ENCODE data around the gene ING4. TPM values are rescaled to one million over a fixed set of nuclear protein-coding genes. Genes with fewer than 3 reads are reported as not detected.

ING4 gene
- total and polyA plus RNA-seq, 2 of the 13 experiments (the other 11 are each of a cell fraction or from before 2014, with no cell fraction given): 14.4 to 32.4 TPM

DNA sequence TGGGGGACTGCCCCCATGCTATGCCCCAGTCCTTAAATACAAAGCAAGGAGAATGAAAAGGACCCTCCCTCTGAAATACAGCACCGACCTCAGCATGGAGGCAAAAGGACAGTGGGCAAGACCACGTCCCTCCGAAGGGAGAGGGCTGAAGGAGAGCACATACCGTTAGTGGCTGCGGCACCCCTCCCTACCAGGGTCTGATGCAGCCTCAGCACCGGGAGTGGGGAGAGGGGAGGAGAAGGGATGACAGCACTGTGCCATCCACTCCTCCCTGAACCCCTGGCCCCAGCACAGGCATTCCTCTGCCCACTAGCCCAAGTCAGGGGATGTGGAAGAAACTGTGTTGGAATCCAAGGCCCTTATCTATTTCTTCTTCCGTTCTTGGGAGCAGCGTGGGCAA, 12.1 kb downstream of the ING4 start:
- ChIA-PET POLR2A (no interaction called here), CTCF (ENCODE audit: low intra/inter-chr PET ratio, low total read pairs) (no interaction called here)
- H3K4me3 ChIP-seq (replicated peaks in 1 of 3; ENCODE audit: insufficient read depth in 1 of 3, low read depth in 2 of 3, low read length in 3 of 3): no peak overlapping the region
- no peaks in the 10 kb centered on the region for H3K9me3 ChIP-seq (ENCODE audit: low read length)
- no peak overlapping the region for H3K9ac ChIP-seq (ENCODE audit: insufficient read depth, low read depth, low read length)
- in situ Hi-C loops (cut with HindIII; ENCODE audit: extremely low pct_ligation_motif_present, low pct_unique_long_range_greater_than_20kb): no loop called here
- no peaks in the 10 kb centered on the region for H3K4me1 ChIP-seq (ENCODE audit: insufficient read depth, low read length)
- intact Hi-C loops (cut with micrococcal nuclease; ENCODE audit: unreplicated experiment): no loop called here
- no peaks in the 10 kb centered on the region for H4K20me1 ChIP-seq (ENCODE audit: insufficient read depth, low read length)
- no peak for DNase-seq (ENCODE audit: low spot score)
- ATAC-seq: no peak
- no peak overlapping the region for H2AFZ ChIP-seq (ENCODE audit: low read length)
- no peak for FAIRE-seq
- H3K36me3 ChIP-seq (replicated peaks in 1 of 2; ENCODE audit: control insufficient read depth in 1 of 2, insufficient read depth in 2 of 2, low read length in 2 of 2): peaks cover 12 to 19% of the 10 kb centered on the region in 2 experiments
- H3K79me2 ChIP-seq (ENCODE audit: insufficient read depth, low read length): no peaks in the 10 kb centered on the region
- no peak overlapping the region for H3K4me2 ChIP-seq (ENCODE audit: low read depth, low read length)
- no TSS peak for BruUV-seq (replicated peaks)
- no peak overlapping the region for H3K27ac ChIP-seq (ENCODE audit: extremely low read length, insufficient read depth, low read length)
- no peaks in the 10 kb centered on the region for H3K27me3 ChIP-seq (ENCODE audit: control insufficient read depth in 1 of 2, insufficient read depth in 2 of 2, low read length in 2 of 2)
- 92% methylated on average over 8 of the region's 8 CpGs for WGBS (ENCODE audit: low lambda C conversion rate)
- TF ChIP-seq MTF2 (CRISPR knock-in tag; IDR thresholded peaks at IDR 0.05; ENCODE audit: borderline replicate concordance) (no peak), GABPA (IDR thresholded peaks at IDR 0.05; ENCODE audit: low read depth, low read length) (no peak), GABPA (CRISPR knock-in tag; IDR thresholded peaks at IDR 0.05; ENCODE audit: low read depth) (no peak), SALL2 (CRISPR knock-in tag; IDR thresholded peaks at IDR 0.05) (no peak), ZNF383 (CRISPR knock-in tag; IDR thresholded peaks at IDR 0.05; ENCODE audit: borderline replicate concordance) (no peak), KAT2B (IDR thresholded peaks at IDR 0.05; ENCODE audit: borderline replicate concordance, low read depth, low read length) (no peak), ZNF616 (CRISPR knock-in tag; IDR thresholded peaks at IDR 0.05; ENCODE audit: low read depth) (no peak), ZNF552 (CRISPR knock-in tag; IDR thresholded peaks at IDR 0.05; ENCODE audit: borderline replicate concordance) (no peak), ZBTB42 (CRISPR knock-in tag; IDR thresholded peaks at IDR 0.05) (no peak), ZSCAN20 (CRISPR knock-in tag; IDR thresholded peaks at IDR 0.05; ENCODE audit: borderline replicate concordance) (no peak), KLF12 (CRISPR knock-in tag; IDR thresholded peaks at IDR 0.05; ENCODE audit: borderline replicate concordance) (no peak), ZNF335 (CRISPR knock-in tag; IDR thresholded peaks at IDR 0.05) (no peak), ISX (CRISPR knock-in tag; conservative IDR thresholded peaks at IDR 0.05) (no peak), LCORL (IDR thresholded peaks at IDR 0.05) (no peak), LCORL (CRISPR knock-in tag; IDR thresholded peaks at IDR 0.05) (no peak)
- TF ChIP-seq, protein P1, sequence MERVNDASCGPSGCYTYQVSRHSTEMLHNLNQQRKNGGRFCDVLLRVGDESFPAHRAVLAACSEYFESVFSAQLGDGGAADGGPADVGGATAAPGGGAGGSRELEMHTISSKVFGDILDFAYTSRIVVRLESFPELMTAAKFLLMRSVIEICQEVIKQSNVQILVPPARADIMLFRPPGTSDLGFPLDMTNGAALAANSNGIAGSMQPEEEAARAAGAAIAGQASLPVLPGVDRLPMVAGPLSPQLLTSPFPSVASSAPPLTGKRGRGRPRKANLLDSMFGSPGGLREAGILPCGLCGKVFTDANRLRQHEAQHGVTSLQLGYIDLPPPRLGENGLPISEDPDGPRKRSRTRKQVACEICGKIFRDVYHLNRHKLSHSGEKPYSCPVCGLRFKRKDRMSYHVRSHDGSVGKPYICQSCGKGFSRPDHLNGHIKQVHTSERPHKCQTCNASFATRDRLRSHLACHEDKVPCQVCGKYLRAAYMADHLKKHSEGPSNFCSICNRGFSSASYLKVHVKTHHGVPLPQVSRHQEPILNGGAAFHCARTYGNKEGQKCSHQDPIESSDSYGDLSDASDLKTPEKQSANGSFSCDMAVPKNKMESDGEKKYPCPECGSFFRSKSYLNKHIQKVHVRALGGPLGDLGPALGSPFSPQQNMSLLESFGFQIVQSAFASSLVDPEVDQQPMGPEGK (CRISPR knock-in tag; IDR thresholded peaks at IDR 0.05): no peak
- TF ChIP-seq, protein P2, sequence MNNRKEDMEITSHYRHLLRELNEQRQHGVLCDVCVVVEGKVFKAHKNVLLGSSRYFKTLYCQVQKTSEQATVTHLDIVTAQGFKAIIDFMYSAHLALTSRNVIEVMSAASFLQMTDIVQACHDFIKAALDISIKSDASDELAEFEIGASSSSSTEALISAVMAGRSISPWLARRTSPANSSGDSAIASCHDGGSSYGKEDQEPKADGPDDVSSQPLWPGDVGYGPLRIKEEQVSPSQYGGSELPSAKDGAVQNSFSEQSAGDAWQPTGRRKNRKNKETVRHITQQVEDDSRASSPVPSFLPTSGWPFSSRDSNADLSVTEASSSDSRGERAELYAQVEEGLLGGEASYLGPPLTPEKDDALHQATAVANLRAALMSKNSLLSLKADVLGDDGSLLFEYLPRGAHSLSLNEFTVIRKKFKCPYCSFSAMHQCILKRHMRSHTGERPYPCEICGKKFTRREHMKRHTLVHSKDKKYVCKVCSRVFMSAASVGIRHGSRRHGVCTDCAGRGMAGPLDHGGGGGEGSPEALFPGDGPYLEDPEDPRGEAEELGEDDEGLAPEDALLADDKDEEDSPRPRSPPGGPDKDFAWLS (CRISPR knock-in tag; IDR thresholded peaks at IDR 0.05; ENCODE audit: borderline replicate concordance): no peak
- TF ChIP-seq, protein P3, sequence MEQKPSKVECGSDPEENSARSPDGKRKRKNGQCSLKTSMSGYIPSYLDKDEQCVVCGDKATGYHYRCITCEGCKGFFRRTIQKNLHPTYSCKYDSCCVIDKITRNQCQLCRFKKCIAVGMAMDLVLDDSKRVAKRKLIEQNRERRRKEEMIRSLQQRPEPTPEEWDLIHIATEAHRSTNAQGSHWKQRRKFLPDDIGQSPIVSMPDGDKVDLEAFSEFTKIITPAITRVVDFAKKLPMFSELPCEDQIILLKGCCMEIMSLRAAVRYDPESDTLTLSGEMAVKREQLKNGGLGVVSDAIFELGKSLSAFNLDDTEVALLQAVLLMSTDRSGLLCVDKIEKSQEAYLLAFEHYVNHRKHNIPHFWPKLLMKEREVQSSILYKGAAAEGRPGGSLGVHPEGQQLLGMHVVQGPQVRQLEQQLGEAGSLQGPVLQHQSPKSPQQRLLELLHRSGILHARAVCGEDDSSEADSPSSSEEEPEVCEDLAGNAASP (CRISPR knock-in tag; IDR thresholded peaks at IDR 0.05; ENCODE audit: borderline replicate concordance): no peak
- TF ChIP-seq, protein P4, sequence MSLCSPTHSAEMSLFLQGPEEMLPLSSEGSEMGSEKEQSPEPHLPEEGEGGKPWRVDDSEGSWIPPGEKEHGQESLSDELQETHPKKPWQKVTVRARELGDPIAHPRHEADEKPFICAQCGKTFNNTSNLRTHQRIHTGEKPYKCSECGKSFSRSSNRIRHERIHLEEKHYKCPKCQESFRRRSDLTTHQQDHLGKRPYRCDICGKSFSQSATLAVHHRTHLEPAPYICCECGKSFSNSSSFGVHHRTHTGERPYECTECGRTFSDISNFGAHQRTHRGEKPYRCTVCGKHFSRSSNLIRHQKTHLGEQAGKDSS (CRISPR knock-in tag; IDR thresholded peaks at IDR 0.05; ENCODE audit: borderline replicate concordance, low read depth): no peak
- TF ChIP-seq, protein P5, sequence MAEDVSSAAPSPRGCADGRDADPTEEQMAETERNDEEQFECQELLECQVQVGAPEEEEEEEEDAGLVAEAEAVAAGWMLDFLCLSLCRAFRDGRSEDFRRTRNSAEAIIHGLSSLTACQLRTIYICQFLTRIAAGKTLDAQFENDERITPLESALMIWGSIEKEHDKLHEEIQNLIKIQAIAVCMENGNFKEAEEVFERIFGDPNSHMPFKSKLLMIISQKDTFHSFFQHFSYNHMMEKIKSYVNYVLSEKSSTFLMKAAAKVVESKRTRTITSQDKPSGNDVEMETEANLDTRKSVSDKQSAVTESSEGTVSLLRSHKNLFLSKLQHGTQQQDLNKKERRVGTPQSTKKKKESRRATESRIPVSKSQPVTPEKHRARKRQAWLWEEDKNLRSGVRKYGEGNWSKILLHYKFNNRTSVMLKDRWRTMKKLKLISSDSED (CRISPR knock-in tag; IDR thresholded peaks at IDR 0.05): no peak
